GM10847 (cell line): ENCODE measurements around the gene GDPGP1.

Source experiments
- POLR2A ChIP-seq: IDR thresholded peaks from 2 replicates; pipeline ENCODE4 v1.6.1; 2011; ENCODE audit not compliant: insufficient read length; ENCODE audit errors: extremely low read depth

GDPGP1 gene

GRCh38 chr15:90234096-90234988 is at the start of gene GDPGP1:
TSS of gene GDPGP1 (plus strand) at chr15:90234209. CDS start at chr15:90240909, 6,700 bp downstream.
- TF ChIP-seq POLR2A = peak; percentile 89

GRCh38 chr15:90184786-90185704 is 49.0 kb upstream of the GDPGP1 start:
- TF ChIP-seq POLR2A = no peak

GRCh38 chr15:90187257-90187868 is 46.6 kb upstream of the GDPGP1 start:
- no peak for TF ChIP-seq POLR2A

- no peak for TF ChIP-seq POLR2A
Observed at GRCh38 chr15:90188914-90189748, 44.9 kb upstream of the GDPGP1 start.

- no peak for TF ChIP-seq POLR2A
Observed at GRCh38 chr15:90189781-90190467, 44.1 kb upstream of the GDPGP1 start.

GRCh38 chr15:90190606-90191343 is 43.2 kb upstream of the GDPGP1 start:
- TF ChIP-seq POLR2A = peak; percentile 12

- peak; percentile 4 for TF ChIP-seq POLR2A
Observed at GRCh38 chr15:90191344-90191687, 42.7 kb upstream of the GDPGP1 start.

- TF ChIP-seq POLR2A = no peak
Observed at GRCh38 chr15:90191794-90192509, 42.1 kb upstream of the GDPGP1 start.

- TF ChIP-seq POLR2A = no peak
Observed at GRCh38 chr15:90192961-90193786, 40.8 kb upstream of the GDPGP1 start.

GRCh38 chr15:90194655-90195054 is 39.4 kb upstream of the GDPGP1 start:
- TF ChIP-seq POLR2A = no peak

- no peak for TF ChIP-seq POLR2A
Observed at GRCh38 chr15:90200534-90201129, 33.4 kb upstream of the GDPGP1 start.
